ENCODE results near the gene OSBPL6. TPM values are rescaled to one million over a fixed set of nuclear protein-coding genes. Genes with fewer than 3 reads are reported as not detected.

OSBPL6 gene
- total and polyA plus RNA-seq, 2 donors (not counting 1 experiment from before 2014, with no cell fraction given) = 0.06 TPM; not detected in 1

DNA sequence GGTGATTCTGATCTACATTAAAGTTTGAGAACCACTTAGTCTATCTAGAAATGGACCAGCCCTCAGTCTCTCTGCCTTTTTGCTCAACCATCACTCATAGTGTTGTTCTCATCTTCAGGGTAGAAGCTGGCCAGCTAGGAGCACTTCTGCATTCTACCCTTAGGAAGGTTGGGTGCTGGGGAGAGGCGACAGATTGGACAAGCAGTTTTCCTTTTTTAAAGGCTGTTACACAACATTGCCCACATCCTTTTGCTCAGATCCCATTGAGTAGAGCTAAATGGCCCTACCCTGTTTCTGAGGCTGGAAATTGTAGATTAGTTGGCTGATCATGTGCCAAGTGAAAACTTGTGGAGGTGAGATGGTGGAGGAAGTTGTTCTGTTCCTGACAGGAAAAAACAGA is 35.6 kb downstream of the OSBPL6 start:
- Histone ChIP-seq H3K79me2 (ENCODE audit: control insufficient read depth, insufficient read depth, low read length) (no peaks in the 10 kb centered on the region), H3K4me2 (replicated peaks; ENCODE audit: low read depth, low read length, poor library complexity, severe bottlenecking) (no peak overlapping the region), H3K9me3 (ENCODE audit: control extremely low read depth in 1 of 3, control insufficient read depth in 2 of 3, insufficient read depth in 1 of 3, low read length in 2 of 3) (no peaks in the 10 kb centered on the region), H3K4me1 (ENCODE audit: control insufficient read depth in 2 of 2, insufficient read depth in 2 of 2, low read length in 2 of 2) (no peaks in the 10 kb centered on the region), H2AFZ (ENCODE audit: insufficient read depth, low read depth, low read length, poor library complexity, severe bottlenecking) (no peak overlapping the region), H3K27me3 (replicated peaks in 1 of 4; ENCODE audit: control extremely low read depth in 1 of 4, control insufficient read depth in 3 of 4, insufficient read depth in 4 of 4, low read length in 3 of 4) (peaks cover 0 to 3% (median 0%) of the 10 kb centered on the region in 4 experiments), H3K27ac (ENCODE audit: low read length in 2 of 2) (no peak overlapping the region), H4K20me1 (ENCODE audit: control insufficient read depth, insufficient read depth, low read length, poor library complexity, severe bottlenecking) (no peaks in the 10 kb centered on the region), H3K36me3 (replicated peaks in 1 of 2; ENCODE audit: control extremely low read depth in 1 of 2, control insufficient read depth in 1 of 2, extremely low read depth in 1 of 2, insufficient read depth in 2 of 2, low read length in 1 of 2) (no peaks in the 10 kb centered on the region), H3K4me3 (ENCODE audit: control extremely low read depth in 1 of 5, extremely low read depth in 1 of 5, insufficient read depth in 1 of 5, low read depth in 2 of 5, low read length in 4 of 5) (no peak overlapping the region), H3K9ac (ENCODE audit: low read length) (no peak overlapping the region)
- TF ChIP-seq EZH2 (IDR thresholded peaks at IDR 0.05; ENCODE audit: borderline replicate concordance, insufficient read depth, low read depth, low read length, poor library complexity, severe bottlenecking) = no peak
- TF ChIP-seq, protein P1, sequence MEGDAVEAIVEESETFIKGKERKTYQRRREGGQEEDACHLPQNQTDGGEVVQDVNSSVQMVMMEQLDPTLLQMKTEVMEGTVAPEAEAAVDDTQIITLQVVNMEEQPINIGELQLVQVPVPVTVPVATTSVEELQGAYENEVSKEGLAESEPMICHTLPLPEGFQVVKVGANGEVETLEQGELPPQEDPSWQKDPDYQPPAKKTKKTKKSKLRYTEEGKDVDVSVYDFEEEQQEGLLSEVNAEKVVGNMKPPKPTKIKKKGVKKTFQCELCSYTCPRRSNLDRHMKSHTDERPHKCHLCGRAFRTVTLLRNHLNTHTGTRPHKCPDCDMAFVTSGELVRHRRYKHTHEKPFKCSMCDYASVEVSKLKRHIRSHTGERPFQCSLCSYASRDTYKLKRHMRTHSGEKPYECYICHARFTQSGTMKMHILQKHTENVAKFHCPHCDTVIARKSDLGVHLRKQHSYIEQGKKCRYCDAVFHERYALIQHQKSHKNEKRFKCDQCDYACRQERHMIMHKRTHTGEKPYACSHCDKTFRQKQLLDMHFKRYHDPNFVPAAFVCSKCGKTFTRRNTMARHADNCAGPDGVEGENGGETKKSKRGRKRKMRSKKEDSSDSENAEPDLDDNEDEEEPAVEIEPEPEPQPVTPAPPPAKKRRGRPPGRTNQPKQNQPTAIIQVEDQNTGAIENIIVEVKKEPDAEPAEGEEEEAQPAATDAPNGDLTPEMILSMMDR (IDR thresholded peaks at IDR 0.05) = no peak
- no peak for DNase-seq
- Mint-ChIP-seq H3K27me3 (peaks cover 19% of the 10 kb centered on the region), H3K27ac (no peak overlapping the region), H3K4me1 (peaks cover 1% of the 10 kb centered on the region), H3K9me3 (ENCODE audit: insufficient read depth) (no peaks in the 10 kb centered on the region), H3K4me3 (no peak overlapping the region)
- ATAC-seq (ENCODE audit: low read depth) = no peak
- ChIA-PET CTCF (no interaction called here), POLR2A (no interaction called here)
- intact Hi-C loops (cut with micrococcal nuclease) = no loop called here
- no CpG with 5 or more reads among the region's 1 CpG for WGBS (ENCODE audit: insufficient coverage)

DNA sequence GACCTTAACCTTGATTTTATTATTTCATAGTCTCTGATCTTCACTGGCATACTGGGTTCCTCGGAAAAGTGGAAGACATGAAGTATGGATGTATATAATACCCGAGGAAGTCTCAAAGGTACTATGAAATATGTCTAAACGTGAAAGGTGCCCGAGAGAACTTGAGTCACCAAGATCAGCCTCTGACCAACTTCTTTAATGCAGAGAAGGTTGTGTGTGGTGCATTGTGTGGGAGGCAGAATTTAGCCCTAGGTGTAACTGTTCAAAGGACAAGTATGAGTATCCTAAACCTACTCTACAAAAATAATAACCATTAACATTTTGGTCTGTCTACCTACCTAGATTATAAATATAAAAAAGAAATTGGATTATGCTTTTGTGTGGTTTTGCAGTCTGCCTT is 36.1 kb downstream of the OSBPL6 start:
- intact Hi-C loops (cut with micrococcal nuclease) = no loop called here
- no peak overlapping the region for H3K27ac Mint-ChIP-seq
- DNase-seq = no peak
- Histone ChIP-seq H4K20me1 (ENCODE audit: control insufficient read depth, insufficient read depth, low read length, poor library complexity, severe bottlenecking) (no peaks in the 10 kb centered on the region), H3K27me3 (replicated peaks in 1 of 4; ENCODE audit: control extremely low read depth in 1 of 4, control insufficient read depth in 3 of 4, insufficient read depth in 4 of 4, low read length in 3 of 4) (no peaks in the 10 kb centered on the region), H3K79me2 (ENCODE audit: control insufficient read depth, insufficient read depth, low read length) (no peaks in the 10 kb centered on the region), H3K9me3 (ENCODE audit: control extremely low read depth in 1 of 3, control insufficient read depth in 2 of 3, insufficient read depth in 1 of 3, low read length in 2 of 3) (no peaks in the 10 kb centered on the region), H3K27ac (ENCODE audit: low read length in 2 of 2) (no peak overlapping the region), H3K36me3 (replicated peaks in 1 of 2; ENCODE audit: control extremely low read depth in 1 of 2, control insufficient read depth in 1 of 2, extremely low read depth in 1 of 2, insufficient read depth in 2 of 2, low read length in 1 of 2) (no peaks in the 10 kb centered on the region), H2AFZ (ENCODE audit: insufficient read depth, low read depth, low read length, poor library complexity, severe bottlenecking) (no peak overlapping the region), H3K4me3 (ENCODE audit: control extremely low read depth in 1 of 5, extremely low read depth in 1 of 5, insufficient read depth in 1 of 5, low read depth in 2 of 5, low read length in 4 of 5) (no peak overlapping the region), H3K9ac (ENCODE audit: low read length) (no peak overlapping the region), H3K4me2 (replicated peaks; ENCODE audit: low read depth, low read length, poor library complexity, severe bottlenecking) (no peak overlapping the region), H3K4me1 (ENCODE audit: control insufficient read depth in 2 of 2, insufficient read depth in 2 of 2, low read length in 2 of 2) (no peaks in the 10 kb centered on the region)
- POLR2A ChIA-PET = no interaction called here
- no peak for ATAC-seq (ENCODE audit: low read depth)
- TF ChIP-seq EZH2 (IDR thresholded peaks at IDR 0.05; ENCODE audit: borderline replicate concordance, insufficient read depth, low read depth, low read length, poor library complexity, severe bottlenecking) = no peak
- TF ChIP-seq, protein P1 (IDR thresholded peaks at IDR 0.05) = no peak
- H3K9me3 Mint-ChIP-seq (ENCODE audit: insufficient read depth) = no peaks in the 10 kb centered on the region
- CTCF ChIA-PET = no interaction called here
- no peak overlapping the region for H3K4me3 Mint-ChIP-seq
- peaks cover 1% of the 10 kb centered on the region for H3K4me1 Mint-ChIP-seq
- no CpG with 5 or more reads among the region's 4 CpGs for WGBS (ENCODE audit: insufficient coverage)
- peaks cover 17% of the 10 kb centered on the region for H3K27me3 Mint-ChIP-seq
